ENCODE results near the gene MTOR. TPM values are rescaled to one million over a fixed set of nuclear protein-coding genes. Genes with fewer than 3 reads are reported as not detected.
"Not testable (repeated sequence)": the region's sequence is repeated elsewhere in the genome, so short reads cannot be mapped to it uniquely, and the experiment has no call there.

Gene MTOR
- polyA plus RNA-seq, 1 experiment, result 27.7 TPM

GRCh38 chr1:11114966-11115365, 147.4 kb downstream of the MTOR start:
- POLR2A ChIA-PET, result no interaction called here
- TF ChIP-seq, protein P1, sequence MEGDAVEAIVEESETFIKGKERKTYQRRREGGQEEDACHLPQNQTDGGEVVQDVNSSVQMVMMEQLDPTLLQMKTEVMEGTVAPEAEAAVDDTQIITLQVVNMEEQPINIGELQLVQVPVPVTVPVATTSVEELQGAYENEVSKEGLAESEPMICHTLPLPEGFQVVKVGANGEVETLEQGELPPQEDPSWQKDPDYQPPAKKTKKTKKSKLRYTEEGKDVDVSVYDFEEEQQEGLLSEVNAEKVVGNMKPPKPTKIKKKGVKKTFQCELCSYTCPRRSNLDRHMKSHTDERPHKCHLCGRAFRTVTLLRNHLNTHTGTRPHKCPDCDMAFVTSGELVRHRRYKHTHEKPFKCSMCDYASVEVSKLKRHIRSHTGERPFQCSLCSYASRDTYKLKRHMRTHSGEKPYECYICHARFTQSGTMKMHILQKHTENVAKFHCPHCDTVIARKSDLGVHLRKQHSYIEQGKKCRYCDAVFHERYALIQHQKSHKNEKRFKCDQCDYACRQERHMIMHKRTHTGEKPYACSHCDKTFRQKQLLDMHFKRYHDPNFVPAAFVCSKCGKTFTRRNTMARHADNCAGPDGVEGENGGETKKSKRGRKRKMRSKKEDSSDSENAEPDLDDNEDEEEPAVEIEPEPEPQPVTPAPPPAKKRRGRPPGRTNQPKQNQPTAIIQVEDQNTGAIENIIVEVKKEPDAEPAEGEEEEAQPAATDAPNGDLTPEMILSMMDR (IDR thresholded peaks at IDR 0.05; ENCODE audit: low read depth, low read length), result no peak

DNA sequence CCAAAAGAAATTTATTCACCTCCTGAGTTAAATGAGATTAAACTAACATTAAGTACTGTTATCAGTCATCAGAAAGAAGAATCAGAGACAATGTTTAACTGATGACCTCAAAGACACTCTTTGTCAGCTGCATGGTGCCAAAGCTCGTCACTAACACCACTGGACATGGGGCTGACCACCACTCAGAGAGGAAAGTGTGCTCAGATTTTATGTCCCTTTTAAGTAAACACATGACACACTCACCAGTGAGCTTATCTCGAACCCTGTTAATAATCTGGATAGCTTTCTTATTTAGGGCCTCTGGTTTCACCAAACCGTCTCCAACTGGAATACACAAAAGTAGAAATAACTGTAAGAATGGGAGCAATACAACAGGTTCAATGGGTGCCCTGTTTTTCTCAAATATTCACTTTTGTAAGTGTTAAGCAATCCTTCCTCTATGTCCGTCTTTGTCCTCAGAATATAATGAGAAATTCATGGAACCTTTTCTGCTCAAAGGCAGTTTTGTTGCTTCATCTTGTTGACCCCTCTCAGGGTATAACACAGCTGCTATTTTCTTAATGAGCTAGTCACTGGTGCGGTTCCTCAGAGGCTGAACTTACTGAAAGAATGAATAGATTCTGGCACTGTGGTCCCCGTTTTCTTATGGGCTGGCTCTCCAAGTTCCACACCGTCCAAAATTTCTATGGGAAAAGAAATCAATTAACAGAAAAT, 153.1 kb downstream of the MTOR start:
- Histone ChIP-seq H3K4me3 (ENCODE audit: low read depth, low read length) (no peak overlapping the region), H3K27me3 (ENCODE audit: control insufficient read depth, insufficient read depth, low read length) (no peaks in the 10 kb centered on the region), H3K27ac (ENCODE audit: low read depth, low read length) (no peak overlapping the region), H3K9me3 (ENCODE audit: control insufficient read depth, insufficient read depth, low read length) (no peaks in the 10 kb centered on the region)
- ChIA-PET POLR2A (interaction anchor here (0.7 kb wide), 1 partner anchor 136 kb away, joined by 3 read pairs; no protein-coding TSS in a partner anchor), CTCF (interaction anchor here (2.3 kb wide), 1 partner anchor 72 kb away, joined by 12 read pairs; no protein-coding TSS in a partner anchor)
- TF ChIP-seq, protein P1 (IDR thresholded peaks at IDR 0.05; ENCODE audit: low read depth, low read length), result no peak
- no peak for DNase-seq (ENCODE audit: low read depth, low spot score)

More at GRCh38 chr1:11114966-11115365, 147.4 kb downstream of the MTOR start:
- Histone ChIP-seq H3K4me3 (ENCODE audit: low read depth, low read length) (no peak overlapping the region), H3K9me3 (ENCODE audit: control insufficient read depth, insufficient read depth, low read length) (no peaks in the 10 kb centered on the region), H3K27me3 (ENCODE audit: control insufficient read depth, insufficient read depth, low read length) (no peaks in the 10 kb centered on the region), H3K27ac (ENCODE audit: low read depth, low read length) (no peak overlapping the region)
- CTCF ChIA-PET, result no interaction called here
- no peak for DNase-seq (ENCODE audit: low read depth, low spot score)

DNA sequence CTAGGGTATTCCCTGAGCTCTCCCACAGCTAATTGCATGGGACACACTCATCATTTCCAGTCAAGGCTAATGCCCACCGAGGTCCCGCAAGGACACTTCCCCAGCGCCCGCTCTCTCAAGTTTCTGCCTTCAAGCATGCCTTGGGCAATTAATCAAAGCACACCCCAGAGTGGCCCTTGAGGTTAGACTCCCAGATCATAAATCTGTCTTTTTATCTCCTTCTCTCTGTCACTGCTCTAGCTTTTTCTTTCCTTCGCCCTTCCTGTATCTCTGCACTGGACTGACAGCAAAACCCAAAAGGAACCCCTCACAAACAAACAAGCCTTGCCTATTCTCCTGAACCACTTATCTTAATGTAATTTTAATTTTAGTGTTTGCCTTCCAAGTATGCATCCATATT, 154.8 kb downstream of the MTOR start:
- H3K27ac ChIP-seq (ENCODE audit: low read depth, low read length), result no peak overlapping the region
- no peaks in the 10 kb centered on the region for H3K9me3 ChIP-seq (ENCODE audit: control insufficient read depth, insufficient read depth, low read length)
- no peak overlapping the region for H3K4me3 ChIP-seq (ENCODE audit: low read depth, low read length)
- no peak for DNase-seq (ENCODE audit: low read depth, low spot score)
- ChIA-PET POLR2A (no interaction called here), CTCF (interaction anchor here (2.3 kb wide), 1 partner anchor 70 kb away, joined by 12 read pairs; no protein-coding TSS in a partner anchor)
- TF ChIP-seq, protein P1 (IDR thresholded peaks at IDR 0.05; ENCODE audit: low read depth, low read length), result no peak
- H3K27me3 ChIP-seq (ENCODE audit: control insufficient read depth, insufficient read depth, low read length), result no peaks in the 10 kb centered on the region

DNA sequence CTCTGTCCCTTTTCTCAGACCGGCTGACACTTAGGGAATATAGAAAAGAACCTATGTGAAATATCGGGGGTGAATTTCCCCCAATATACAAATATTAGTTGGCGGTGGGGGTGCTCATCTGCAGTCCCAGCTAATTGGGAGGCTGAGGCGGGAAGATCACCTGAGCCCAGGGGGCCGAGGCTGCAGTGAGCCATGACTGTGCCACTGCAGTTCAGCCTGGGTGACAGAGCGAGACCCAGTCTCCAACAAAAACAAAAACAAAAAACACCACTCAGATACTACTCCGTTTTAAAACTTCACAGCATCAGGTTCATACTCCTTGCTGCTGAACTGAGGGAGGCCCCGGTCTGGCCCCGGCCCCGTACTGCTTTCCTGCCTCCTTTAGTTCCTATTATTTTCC, 156.8 kb downstream of the MTOR start:
- ChIA-PET CTCF (no interaction called here), POLR2A (no interaction called here)
- Histone ChIP-seq H3K4me3 (ENCODE audit: low read depth, low read length) (no peak overlapping the region), H3K27ac (ENCODE audit: low read depth, low read length) (no peak overlapping the region), H3K9me3 (ENCODE audit: control insufficient read depth, insufficient read depth, low read length) (no peaks in the 10 kb centered on the region), H3K27me3 (ENCODE audit: control insufficient read depth, insufficient read depth, low read length) (no peaks in the 10 kb centered on the region)
- DNase-seq (ENCODE audit: low read depth, low spot score), result no peak
- TF ChIP-seq, protein P1 (IDR thresholded peaks at IDR 0.05; ENCODE audit: low read depth, low read length), result no peak

GRCh38 chr1:11101347-11101746, 161.0 kb downstream of the MTOR start:
- TF ChIP-seq, protein P1 (IDR thresholded peaks at IDR 0.05; ENCODE audit: low read depth, low read length), result no peak
- ChIA-PET POLR2A (no interaction called here), CTCF (interaction anchor here (2.7 kb wide), 1 partner anchor 64 kb away, joined by 12 read pairs; no protein-coding TSS in a partner anchor)
- no peak for DNase-seq (ENCODE audit: low read depth, low spot score)
- no peak overlapping the region for H3K4me3 ChIP-seq (ENCODE audit: low read depth, low read length)
- H3K27ac ChIP-seq (ENCODE audit: low read depth, low read length), result peak overlapping the region; percentile 31
- no peaks in the 10 kb centered on the region for H3K27me3 ChIP-seq (ENCODE audit: control insufficient read depth, insufficient read depth, low read length)
- no peaks in the 10 kb centered on the region; the same call in 1 of the 2 replicates for H3K9me3 ChIP-seq (ENCODE audit: control insufficient read depth, insufficient read depth, low read length)

GRCh38 chr1:11100806-11101205, 161.5 kb downstream of the MTOR start:
- H3K27ac ChIP-seq (ENCODE audit: low read depth, low read length); H3K4me3 ChIP-seq (ENCODE audit: low read depth, low read length); DNase-seq (ENCODE audit: low read depth, low spot score); H3K9me3 ChIP-seq (ENCODE audit: control insufficient read depth, insufficient read depth, low read length); POLR2A ChIA-PET; H3K27me3 ChIP-seq (ENCODE audit: control insufficient read depth, insufficient read depth, low read length): not testable (repeated sequence)
- CTCF ChIA-PET, result interaction anchor here (2.7 kb wide), 1 partner anchor 63 kb away, joined by 12 read pairs; no protein-coding TSS in a partner anchor
